Middle frontal gyrus (tissue), 1 donor: Measurements from ENCODE around the gene C1QTNF12.

ENCODE experiments used
- DNase-seq: peaks from one replicate; pipeline ENCODE4 v3.0.0-alpha.2; 2015; ENCODE audit warnings: low spot score; ENCODE audit errors: extremely low spot score

The C1QTNF12 gene

DNA sequence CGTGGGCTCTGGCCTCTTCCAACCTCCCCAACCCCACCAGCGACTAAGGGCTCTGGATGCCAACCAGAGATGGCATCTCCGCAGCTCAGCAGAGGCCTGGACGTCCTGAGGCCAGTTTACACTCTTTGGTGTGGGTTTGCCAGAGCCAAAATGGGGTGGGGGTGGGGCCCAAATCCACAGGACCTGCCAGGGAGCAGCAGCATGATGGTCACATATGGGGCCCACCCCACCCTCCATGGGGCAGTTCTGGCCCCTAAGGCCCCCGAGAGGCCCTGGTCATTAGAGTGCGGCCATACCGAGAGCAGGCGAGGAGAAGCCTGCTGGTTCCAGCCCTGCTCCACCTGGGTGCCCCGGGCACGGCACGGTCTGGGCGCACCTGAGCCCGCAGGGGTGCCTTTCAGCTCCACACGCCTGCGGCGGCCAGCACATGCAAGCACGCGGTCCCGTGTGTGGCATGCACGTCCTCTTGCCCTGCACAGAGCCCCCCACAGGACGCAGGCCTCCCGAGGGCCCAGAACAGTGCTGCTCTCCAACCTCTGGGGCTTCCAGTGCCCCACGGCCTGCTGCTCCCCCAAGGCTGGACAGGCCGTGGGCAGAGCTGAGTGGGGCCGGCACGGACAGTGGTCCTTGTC is 4.8 kb downstream of the C1QTNF12 start:
- no peak for DNase-seq

GRCh38 chr1:1240822-1241587 is 5.5 kb downstream of the C1QTNF12 start:
- no peak for DNase-seq

GRCh38 chr1:1240348-1240732 is 6.2 kb downstream of the C1QTNF12 start:
- DNase-seq, result no peak

DNA sequence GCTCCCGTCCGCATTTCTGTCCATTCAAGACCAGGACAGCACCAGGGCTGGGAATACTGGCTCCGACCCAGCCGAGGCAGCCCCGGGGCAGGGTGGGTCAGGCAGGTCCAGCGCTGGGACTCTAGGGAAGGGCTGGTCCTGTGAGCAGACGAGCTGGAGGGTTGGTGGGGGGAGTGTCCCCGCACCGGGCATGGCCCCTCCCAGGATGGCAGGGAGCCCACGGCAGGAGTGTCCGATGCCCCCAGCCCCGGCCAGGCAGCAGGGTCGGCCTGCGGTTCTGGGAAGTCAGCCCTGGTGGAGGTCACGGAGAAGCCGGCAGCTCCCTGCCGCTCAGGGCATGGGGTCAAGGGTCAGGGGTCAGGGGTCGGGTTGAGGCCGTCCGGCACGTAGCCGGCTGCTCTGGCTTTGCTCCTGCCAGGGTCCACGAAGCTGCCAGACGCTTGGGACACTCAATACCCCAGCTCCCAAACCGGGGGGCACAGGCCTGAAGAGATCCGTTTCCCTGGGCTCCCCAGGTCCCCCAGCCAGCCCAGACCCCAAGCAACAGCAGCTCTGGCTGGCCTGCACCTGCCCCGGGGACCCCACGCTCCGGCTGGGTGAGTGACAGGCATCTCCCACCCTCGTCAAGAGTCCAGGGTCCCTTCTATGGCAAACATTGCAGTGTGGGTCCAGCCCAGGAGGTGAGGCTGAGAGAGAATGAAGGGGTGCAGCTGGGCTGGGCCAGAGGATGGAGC is 6.7 kb downstream of the C1QTNF12 start:
- DNase-seq, result no peak

GRCh38 chr1:1239227-1239613 is 7.3 kb downstream of the C1QTNF12 start:
- DNase-seq, result no peak

GRCh38 chr1:1238702-1239178 is 7.8 kb downstream of the C1QTNF12 start:
- DNase-seq, result no peak

DNA sequence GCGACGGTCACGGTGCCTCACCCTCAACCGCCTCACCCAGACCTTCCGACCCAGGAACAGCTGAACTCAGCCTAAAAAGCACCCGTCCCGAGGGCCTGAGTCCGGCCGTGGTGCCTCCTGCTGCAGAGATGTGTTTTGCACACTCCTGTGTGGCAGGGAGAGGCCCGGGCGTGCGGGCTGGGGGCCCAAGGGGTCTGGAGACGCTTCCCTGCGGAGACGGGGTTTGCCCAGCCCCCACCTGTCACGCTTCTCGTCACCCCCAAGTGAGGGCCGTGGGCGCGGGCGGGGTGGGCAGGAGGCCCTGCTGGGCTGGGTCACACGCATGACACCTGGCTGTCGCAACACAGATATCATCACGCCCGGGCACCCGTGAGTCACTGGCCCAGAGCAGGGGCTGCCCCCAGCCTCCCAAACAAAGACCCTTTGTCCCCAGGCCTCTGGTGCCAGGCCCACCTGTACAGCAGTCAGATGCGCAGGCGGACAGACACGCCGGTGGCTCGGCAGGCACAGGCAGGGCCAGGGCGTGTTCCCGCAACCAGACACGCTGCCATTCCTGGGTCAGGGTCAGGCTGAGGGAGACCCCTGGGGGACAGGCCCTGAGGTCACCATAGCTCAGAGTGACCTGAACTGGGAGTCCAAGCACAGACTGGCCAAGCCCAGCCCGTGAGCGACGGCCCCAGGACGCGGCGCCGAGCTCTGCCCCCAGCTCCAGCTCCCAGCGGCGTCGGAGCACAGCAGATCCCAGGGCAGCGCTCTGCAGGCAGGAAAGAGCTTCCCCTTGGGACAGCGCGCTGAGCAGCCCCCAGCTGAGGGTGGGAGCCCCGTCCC is 8.4 kb downstream of the C1QTNF12 start:
- DNase-seq, result no peak

DNA sequence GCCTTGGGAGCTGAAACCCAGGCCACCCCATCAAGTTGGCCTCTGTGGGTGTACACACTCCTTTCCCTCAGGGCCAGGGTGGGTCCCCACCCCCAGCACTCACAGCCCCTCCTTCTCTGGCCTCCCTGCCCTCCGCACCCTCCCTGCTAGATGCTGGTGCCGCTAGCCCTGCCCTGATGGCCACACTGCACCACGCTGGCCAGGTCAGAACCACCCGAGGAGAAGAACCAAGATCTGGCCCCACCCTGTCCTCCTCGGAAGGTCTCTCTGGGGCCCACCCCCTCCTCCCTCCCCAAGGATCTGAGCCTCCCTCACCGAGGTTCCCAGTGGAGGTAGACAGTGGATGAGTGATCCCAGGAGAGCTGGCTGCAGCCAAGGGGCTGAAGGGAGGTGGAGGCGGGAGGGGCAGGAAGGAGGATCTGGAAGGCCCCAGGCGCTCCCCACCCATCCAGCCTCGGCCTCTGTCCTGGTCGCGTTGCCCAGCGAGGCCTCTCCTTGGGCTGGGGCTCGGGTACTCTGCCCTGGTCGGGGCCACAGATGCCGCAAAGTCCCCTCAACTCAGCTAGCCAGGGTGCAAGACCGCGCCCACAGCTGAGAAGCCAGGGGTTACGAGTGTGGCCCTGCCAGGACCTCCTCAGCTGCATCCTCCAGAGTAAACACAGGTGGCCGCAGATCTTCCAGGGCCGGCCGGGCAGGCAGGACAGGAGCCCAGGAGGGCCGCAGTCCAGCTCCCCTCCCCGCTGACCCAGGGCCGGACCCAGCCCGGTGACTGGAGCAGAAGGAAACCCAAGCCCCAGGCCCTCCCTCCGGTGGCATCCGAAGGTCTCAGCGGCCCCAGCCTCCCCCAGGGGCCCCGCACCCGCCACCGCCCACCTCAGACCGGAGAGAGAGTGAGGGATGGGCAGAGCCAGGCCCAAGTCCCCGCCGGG is 9.3 kb downstream of the C1QTNF12 start:
- no peak for DNase-seq

DNA sequence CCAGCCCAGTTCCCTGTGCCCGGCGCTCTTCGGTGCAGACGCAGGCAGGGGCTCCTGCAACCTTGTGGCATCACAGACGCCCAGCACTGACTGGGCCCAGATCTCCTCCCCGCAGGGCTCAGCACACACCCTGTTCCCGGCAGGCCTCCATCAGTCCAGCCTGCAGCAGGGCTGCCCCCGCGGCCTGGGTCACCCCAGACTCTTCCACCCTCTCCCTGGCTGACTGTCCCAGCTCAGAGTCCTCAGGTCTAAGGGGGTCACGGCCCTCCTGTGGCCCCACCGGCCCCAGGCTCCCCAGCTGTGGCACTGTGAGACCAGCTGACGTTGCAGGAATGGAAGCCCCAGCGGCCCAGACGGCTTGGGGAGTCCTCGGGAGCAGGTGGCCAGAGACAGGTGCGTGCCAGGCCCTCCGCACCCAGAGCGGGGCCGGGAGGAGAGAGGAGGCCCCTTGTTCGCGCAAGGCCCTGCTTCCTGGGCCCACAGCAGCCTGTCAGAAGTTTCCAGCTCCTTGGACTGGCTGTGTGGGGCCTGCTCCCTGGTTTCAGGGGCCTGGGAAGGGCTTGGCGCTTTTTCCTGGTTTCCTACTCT is 10.3 kb downstream of the C1QTNF12 start:
- DNase-seq, result no peak

- DNase-seq, result no peak
Observed at GRCh38 chr1:1235016-1235744, 11.3 kb downstream of the C1QTNF12 start.

GRCh38 chr1:1234180-1234808 is 12.2 kb downstream of the C1QTNF12 start:
- DNase-seq, result no peak

GRCh38 chr1:1233567-1233892 is 13.0 kb downstream of the C1QTNF12 start:
- DNase-seq, result no peak

GRCh38 chr1:1232796-1233566 is 13.5 kb downstream of the C1QTNF12 start:
- no peak for DNase-seq

- peak; percentile 10 for DNase-seq
Observed at GRCh38 chr1:1232208-1232795, 14.2 kb downstream of the C1QTNF12 start, which contains the start of gene B3GALT6. TSS of gene B3GALT6 (plus strand) at chr1:1232237. CDS start at chr1:1232279, 42 bp downstream.

- peak; percentile 94 for DNase-seq
Observed at GRCh38 chr1:1231400-1232207, 14.9 kb downstream of the C1QTNF12 start, which contains the start of gene SDF4. TSS of gene SDF4 (minus strand) at chr1:1232001. CDS start at chr1:1228772, 3,229 bp downstream.

DNA sequence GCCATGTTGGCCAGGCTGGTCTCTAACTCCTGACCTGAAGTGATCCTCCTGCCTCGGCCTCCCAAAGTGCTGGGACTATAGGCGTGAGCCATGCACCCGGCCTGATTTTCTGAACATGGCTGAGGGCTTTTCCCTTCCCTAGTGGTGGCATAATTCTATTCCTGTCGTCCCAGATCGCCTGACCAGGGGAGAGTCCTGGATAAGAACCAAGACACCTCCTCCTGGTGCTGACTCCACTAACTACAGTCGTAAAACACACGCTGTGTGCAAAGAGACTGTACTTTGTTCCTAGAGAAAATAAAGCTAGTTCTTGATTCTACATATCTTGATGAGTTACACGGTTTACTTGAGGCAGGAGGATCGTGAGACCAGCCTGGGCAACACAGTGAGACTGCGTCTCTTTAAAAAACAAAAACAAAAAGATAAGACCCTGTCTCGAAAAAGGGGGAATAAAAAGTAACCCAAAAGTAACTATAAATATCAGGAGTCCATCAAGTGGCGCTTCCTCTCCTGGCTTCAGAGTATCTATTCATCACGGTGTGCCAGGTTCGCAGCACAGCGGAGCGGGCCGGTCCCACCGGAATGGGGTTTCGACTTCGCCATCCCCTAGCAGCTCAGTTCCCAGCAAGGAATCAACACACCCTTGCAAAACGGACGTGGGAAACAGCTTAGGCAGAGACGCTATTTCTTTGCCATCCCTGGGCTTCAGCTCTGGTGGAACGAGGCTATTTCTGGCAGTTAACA is 15.7 kb downstream of the C1QTNF12 start:
- DNase-seq, result no peak
